IPS-18a (cell line): Measurements from ENCODE around the gene DENND1B.

Experiments
- H3K27ac ChIP-seq: one replicate; pipeline ENCODE4 v1.5.1; 2013; ENCODE audit warnings: low read length
- H3K27me3 ChIP-seq: one replicate; pipeline ENCODE4 v1.6.1; 2013; ENCODE audit warnings: mild to moderate bottlenecking, low read length; ENCODE audit not compliant: control insufficient read depth, insufficient read depth
- H3K36me3 ChIP-seq: one replicate; pipeline ENCODE4 v1.6.1; 2013; ENCODE audit warnings: low read depth, low read length; ENCODE audit not compliant: control insufficient read depth
- H3K4me1 ChIP-seq: one replicate; pipeline ENCODE4 v1.6.1; 2013; ENCODE audit warnings: low read depth, low read length; ENCODE audit not compliant: control insufficient read depth
- H3K4me3 ChIP-seq: one replicate; pipeline ENCODE4 v1.5.1; 2013; ENCODE audit warnings: low read length
- H3K9ac ChIP-seq: one replicate; pipeline ENCODE4 v1.6.1; 2013; ENCODE audit warnings: mild to moderate bottlenecking, low read length, moderate library complexity
- H3K9me3 ChIP-seq: one replicate; pipeline ENCODE4 v1.6.1; 2013; ENCODE audit warnings: low read depth, low read length; ENCODE audit not compliant: control insufficient read depth

Gene DENND1B

DNA sequence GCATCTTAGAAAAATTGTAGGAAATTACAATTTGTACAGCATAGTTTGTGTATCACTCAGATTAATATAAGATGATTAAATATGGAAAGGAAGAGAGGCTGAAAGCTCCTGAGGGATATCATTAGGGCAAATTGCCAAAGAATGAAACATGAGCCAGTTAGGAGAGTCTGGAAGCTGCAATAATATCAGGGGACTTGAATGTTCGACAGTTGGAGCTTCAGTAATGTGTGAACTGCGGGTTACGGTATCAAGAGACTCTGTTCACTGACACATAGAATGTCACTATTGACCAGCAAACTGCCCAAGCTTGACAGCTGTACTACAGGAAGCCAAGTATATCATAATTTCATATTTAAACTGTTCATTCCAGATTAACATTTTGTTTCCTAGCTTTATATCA lies 157.2 kb downstream of the DENND1B start:
- Histone ChIP-seq H3K27me3 (no peaks in the 10 kb centered on the region), H3K9ac (no peak overlapping the region), H3K4me3 (no peak overlapping the region), H3K4me1 (peaks cover 4% of the 10 kb centered on the region), H3K27ac (no peak overlapping the region), H3K9me3 (no peaks in the 10 kb centered on the region), H3K36me3 (no peaks in the 10 kb centered on the region)

- no peaks in the 10 kb centered on the region for H3K27me3 ChIP-seq
- no peaks in the 10 kb centered on the region for H3K9me3 ChIP-seq
- no peak overlapping the region for H3K27ac ChIP-seq
- H3K4me1 ChIP-seq: peaks cover 4% of the 10 kb centered on the region
- H3K36me3 ChIP-seq: no peaks in the 10 kb centered on the region
- H3K9ac ChIP-seq: no peak overlapping the region
- no peak overlapping the region for H3K4me3 ChIP-seq
Observed at GRCh38 chr1:197615693-197616011, 159.6 kb downstream of the DENND1B start.

DNA sequence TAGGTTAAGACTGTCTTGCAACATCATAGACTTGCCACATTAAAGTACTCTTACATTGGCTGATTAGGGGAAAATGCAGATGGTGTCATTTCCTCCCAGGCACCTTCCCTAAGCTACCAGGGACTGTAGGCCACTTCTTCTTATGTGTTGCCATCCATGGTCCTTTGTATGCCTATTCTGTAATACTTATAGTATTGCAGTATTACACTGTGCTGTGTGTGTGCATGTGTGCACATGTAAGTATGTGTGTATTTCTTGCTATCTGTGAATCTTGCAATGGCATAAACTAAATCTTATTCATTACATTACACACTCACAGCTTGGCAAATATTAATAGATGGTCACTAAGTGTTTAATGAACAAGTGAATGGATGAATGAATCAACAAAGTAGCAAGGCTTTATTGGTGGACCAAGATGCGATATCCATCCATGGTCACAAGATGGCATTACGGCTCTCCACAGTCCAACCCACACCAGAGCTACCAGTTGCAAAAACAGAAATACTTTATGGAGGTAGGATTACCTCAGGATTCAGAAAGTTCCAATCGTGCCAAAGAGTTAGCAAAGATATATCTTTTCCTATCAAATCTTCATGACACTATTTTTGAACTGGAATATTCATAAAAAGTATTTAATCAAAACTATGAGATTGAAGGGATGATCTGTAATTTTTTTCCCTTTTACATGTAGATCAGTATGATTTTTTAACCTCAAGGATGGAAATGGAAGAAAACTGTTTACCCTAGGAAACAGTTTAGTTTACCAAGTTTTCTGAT lies 160.2 kb downstream of the DENND1B start:
- Histone ChIP-seq H3K9ac (no peak overlapping the region), H3K36me3 (no peaks in the 10 kb centered on the region), H3K4me1 (peaks cover 4% of the 10 kb centered on the region), H3K27me3 (no peaks in the 10 kb centered on the region), H3K4me3 (no peak overlapping the region), H3K27ac (no peak overlapping the region), H3K9me3 (no peaks in the 10 kb centered on the region)

- Histone ChIP-seq H3K27me3 (no peaks in the 10 kb centered on the region), H3K4me3 (no peak overlapping the region), H3K9me3 (no peaks in the 10 kb centered on the region), H3K36me3 (no peaks in the 10 kb centered on the region), H3K27ac (no peak overlapping the region), H3K9ac (no peak overlapping the region), H3K4me1 (no peaks in the 10 kb centered on the region)
Observed at GRCh38 chr1:197606168-197606845, 169.0 kb downstream of the DENND1B start.

DNA sequence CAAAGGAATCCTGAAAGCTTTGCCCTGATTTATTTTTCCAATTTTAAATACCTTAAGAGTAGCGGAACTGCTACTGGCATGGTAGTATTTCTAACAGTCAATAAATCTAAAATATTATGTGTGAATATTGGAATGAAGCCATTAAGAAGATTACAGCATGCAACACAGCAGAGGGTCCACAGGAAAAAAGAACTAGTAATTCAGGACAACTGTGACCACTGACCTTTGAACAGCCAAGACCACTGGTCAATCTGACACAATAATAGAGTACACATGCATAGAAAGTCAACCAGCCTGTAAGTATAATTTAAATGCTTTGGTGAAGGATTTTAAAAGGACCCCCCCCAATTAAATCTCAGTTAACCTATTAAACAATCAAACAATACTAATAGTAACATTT lies 171.0 kb downstream of the DENND1B start:
- Histone ChIP-seq H3K27ac (no peak overlapping the region), H3K9ac (no peak overlapping the region), H3K4me3 (no peak overlapping the region), H3K36me3 (no peaks in the 10 kb centered on the region), H3K9me3 (no peaks in the 10 kb centered on the region), H3K27me3 (no peaks in the 10 kb centered on the region), H3K4me1 (no peaks in the 10 kb centered on the region)

DNA sequence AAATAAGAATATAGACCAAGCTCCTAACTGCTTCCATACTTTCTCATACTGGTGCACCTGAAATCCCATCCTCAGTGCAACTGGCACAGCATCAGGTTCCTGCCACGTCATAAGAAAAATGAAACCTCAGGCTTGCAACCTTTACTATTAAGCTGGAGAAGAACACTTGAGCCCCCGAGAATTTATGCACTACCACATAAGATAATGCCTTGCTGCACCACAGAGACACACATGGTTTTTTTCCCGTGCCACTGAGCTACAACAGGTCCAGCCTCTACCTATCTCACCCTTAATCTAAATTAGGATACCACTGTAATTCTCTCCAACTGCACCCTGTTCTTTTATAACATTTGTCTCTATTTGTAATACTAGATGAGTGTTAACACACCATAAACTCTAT lies 174.5 kb downstream of the DENND1B start:
- H3K27me3 ChIP-seq: no peaks in the 10 kb centered on the region
- no peaks in the 10 kb centered on the region for H3K9me3 ChIP-seq
- H3K4me1 ChIP-seq: no peaks in the 10 kb centered on the region
- no peak overlapping the region for H3K4me3 ChIP-seq
- no peak overlapping the region for H3K27ac ChIP-seq
- H3K36me3 ChIP-seq: no peaks in the 10 kb centered on the region
- H3K9ac ChIP-seq: no peak overlapping the region

DNA sequence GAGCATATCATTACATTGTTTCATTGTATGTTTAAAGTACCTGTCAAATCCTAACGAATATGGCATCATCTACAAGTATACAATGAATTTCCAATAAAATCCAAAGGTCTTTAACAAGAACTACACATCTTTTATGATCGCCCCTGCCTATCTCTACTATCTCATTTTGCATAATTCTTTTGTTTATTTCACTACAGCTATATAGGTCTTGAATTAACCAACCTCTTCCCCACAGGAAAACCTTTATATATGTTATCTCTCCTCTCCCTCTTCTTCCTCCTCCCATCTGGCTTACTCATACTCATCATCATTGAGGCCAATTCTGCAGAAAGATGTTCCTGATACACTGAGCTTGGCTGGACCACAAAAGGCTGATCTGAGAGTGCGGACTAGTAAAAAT lies 175.5 kb downstream of the DENND1B start:
- H3K27me3 ChIP-seq: no peaks in the 10 kb centered on the region
- H3K4me3 ChIP-seq: no peak overlapping the region
- no peaks in the 10 kb centered on the region for H3K9me3 ChIP-seq
- no peaks in the 10 kb centered on the region for H3K36me3 ChIP-seq
- H3K27ac ChIP-seq: no peak overlapping the region
- H3K4me1 ChIP-seq: peaks cover 8% of the 10 kb centered on the region
- H3K9ac ChIP-seq: no peak overlapping the region

- Histone ChIP-seq H3K4me3 (no peak overlapping the region), H3K27ac (no peak overlapping the region), H3K4me1 (peaks cover 8% of the 10 kb centered on the region), H3K9me3 (no peaks in the 10 kb centered on the region), H3K36me3 (no peaks in the 10 kb centered on the region), H3K9ac (no peak overlapping the region), H3K27me3 (no peaks in the 10 kb centered on the region)
Observed at GRCh38 chr1:197598935-197599334, 176.3 kb downstream of the DENND1B start.

DNA sequence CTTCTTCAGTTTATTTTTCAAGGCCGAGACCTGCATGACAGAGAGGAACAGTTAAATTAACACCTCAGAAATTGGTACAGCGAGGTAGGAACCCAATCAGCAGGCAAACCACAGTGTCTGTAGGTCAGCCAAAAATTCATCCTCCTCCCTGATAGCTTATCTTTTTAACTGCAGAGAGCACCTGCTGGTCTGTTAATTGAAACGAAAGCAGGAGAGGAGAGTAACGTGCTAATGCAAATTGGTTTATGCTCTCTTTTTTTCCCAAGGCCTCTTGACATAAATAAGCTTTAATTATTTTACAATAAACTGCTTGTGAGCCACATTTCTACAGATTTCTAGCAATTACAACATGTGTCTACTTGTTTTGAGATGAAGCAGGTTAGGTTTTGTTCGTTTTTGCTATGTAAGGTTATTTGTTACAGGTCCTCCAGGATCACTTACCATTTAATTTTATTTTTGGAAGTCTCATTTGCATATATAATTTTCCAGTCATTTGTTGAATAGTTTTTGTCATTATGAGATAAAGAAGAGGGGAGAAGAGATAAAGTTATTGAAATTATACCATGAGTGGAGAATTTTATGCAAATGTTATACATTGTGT lies 179.9 kb downstream of the DENND1B start:
- Histone ChIP-seq H3K27me3 (no peaks in the 10 kb centered on the region), H3K36me3 (no peaks in the 10 kb centered on the region), H3K27ac (no peak overlapping the region), H3K4me1 (peaks cover 8% of the 10 kb centered on the region), H3K9ac (no peak overlapping the region), H3K9me3 (no peaks in the 10 kb centered on the region), H3K4me3 (no peak overlapping the region)

DNA sequence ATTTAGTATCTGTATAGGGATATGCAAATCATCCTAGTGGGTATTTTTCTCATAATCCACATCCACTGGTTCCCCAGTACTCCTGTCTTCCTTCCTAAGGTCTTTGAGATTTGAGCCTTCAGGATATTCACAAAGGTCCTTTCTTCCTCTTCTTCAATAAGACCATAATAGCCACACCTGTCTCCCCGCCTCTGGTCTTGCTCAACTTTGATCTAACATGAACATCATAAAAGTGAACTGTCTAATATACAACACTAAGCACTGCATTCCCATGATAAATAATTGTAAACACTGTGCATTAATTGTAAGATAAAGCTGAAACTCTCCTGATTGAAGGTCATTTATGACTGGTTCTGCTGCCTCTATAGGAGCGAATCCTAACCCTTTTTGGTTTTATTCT lies 184.6 kb downstream of the DENND1B start:
- Histone ChIP-seq H3K4me3 (no peak overlapping the region), H3K27ac (no peak overlapping the region), H3K36me3 (no peaks in the 10 kb centered on the region), H3K9me3 (no peaks in the 10 kb centered on the region), H3K4me1 (peaks cover 8% of the 10 kb centered on the region), H3K27me3 (no peaks in the 10 kb centered on the region), H3K9ac (no peak overlapping the region)

DNA sequence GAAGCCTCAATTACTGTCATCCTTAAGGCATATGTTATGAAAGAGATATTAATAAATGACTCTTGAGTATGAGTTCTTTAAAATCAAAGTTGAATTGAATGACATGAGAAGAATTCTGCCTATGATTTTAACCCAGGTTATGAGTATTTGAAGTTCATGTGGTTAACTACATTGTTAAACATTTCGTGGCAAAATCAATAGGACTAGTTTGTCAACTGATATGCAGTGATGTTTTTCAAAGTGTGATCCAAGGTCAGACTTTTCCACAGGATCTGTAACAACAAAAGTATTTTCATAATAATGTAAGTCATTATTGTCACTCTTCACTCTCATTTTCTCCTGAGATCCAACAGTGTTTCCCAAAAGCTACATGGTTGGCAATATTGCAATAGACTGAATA lies 189.5 kb downstream of the DENND1B start:
- Histone ChIP-seq H3K27ac (no peak overlapping the region), H3K36me3 (no peaks in the 10 kb centered on the region), H3K4me3 (no peak overlapping the region), H3K4me1 (no peaks in the 10 kb centered on the region), H3K9ac (no peak overlapping the region), H3K9me3 (no peaks in the 10 kb centered on the region), H3K27me3 (no peaks in the 10 kb centered on the region)

DNA sequence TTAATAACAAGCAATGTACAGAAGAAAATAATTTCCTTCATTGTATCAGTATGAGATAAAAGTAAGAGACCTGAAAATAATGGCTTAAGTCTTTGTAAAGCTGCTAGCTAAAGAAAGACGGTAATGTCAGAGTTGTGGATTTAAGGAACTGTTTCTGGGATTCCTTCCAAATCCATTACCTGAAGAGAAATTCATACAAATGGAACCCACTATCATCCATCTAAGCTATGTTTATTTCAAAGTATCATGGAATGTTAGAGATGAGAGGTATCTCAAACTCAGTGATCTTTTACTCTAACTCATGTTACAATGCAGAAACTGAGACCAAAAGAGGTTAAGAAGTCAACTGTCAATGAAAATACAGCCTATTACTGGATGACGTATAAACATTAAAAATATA lies 197.7 kb downstream of the DENND1B start:
- no peaks in the 10 kb centered on the region for H3K36me3 ChIP-seq
- H3K27me3 ChIP-seq: no peaks in the 10 kb centered on the region
- H3K9me3 ChIP-seq: no peaks in the 10 kb centered on the region
- H3K9ac ChIP-seq: no peak overlapping the region
- no peaks in the 10 kb centered on the region for H3K4me1 ChIP-seq
- H3K27ac ChIP-seq: no peak overlapping the region
- H3K4me3 ChIP-seq: no peak overlapping the region
